HG03565 (cell line): ENCODE results near the gene LAMB3.

Experiments
- ATAC-seq: cut with Tn5 transposase; IDR thresholded peaks from one replicate; pipeline ENCODE4 v1.9.1; 2021; ENCODE audit warnings: mild to moderate bottlenecking, moderate library complexity; ENCODE audit not compliant: unreplicated experiment

The LAMB3 gene

GRCh38 chr1:209662879-209663327 lies 10.7 kb upstream of the LAMB3 start:
- no peak for ATAC-seq

GRCh38 chr1:209661071-209661470 lies 8.8 kb upstream of the LAMB3 start:
- ATAC-seq, result no peak

GRCh38 chr1:209659909-209660308 lies 7.7 kb upstream of the LAMB3 start:
- peak; percentile 83 for ATAC-seq

- ATAC-seq, result no peak
Observed at GRCh38 chr1:209657918-209658317, 5.7 kb upstream of the LAMB3 start.

GRCh38 chr1:209657140-209657879 lies 5.1 kb upstream of the LAMB3 start:
- peak; percentile 27 for ATAC-seq

- no peak for ATAC-seq
Observed at GRCh38 chr1:209655411-209656231, 3.4 kb upstream of the LAMB3 start.

GRCh38 chr1:209653915-209654351 lies 1.7 kb upstream of the LAMB3 start:
- no peak for ATAC-seq

GRCh38 chr1:209652873-209653401 lies 712 bp upstream of the LAMB3 start:
- peak; percentile 31 for ATAC-seq

- peak; percentile 49 for ATAC-seq
Observed at GRCh38 chr1:209651138-209651587, 1.1 kb downstream of the LAMB3 start.

GRCh38 chr1:209650454-209650853 lies 1.8 kb downstream of the LAMB3 start:
- ATAC-seq, result no peak

GRCh38 chr1:209648931-209649776 lies 3.1 kb downstream of the LAMB3 start:
- no peak for ATAC-seq

- ATAC-seq, result no peak
Observed at GRCh38 chr1:209648346-209648745, 3.9 kb downstream of the LAMB3 start.

GRCh38 chr1:209647156-209647555 lies 5.1 kb downstream of the LAMB3 start:
- ATAC-seq, result no peak

- ATAC-seq, result no peak
Observed at GRCh38 chr1:209646558-209646957, 5.7 kb downstream of the LAMB3 start.

GRCh38 chr1:209645574-209646452 lies 6.4 kb downstream of the LAMB3 start:
- ATAC-seq, result no peak

- no peak for ATAC-seq
Observed at GRCh38 chr1:209643285-209644020, 8.8 kb downstream of the LAMB3 start.

GRCh38 chr1:209642816-209643215 lies 9.4 kb downstream of the LAMB3 start:
- ATAC-seq, result no peak

GRCh38 chr1:209641832-209642172 lies 10.4 kb downstream of the LAMB3 start:
- no peak for ATAC-seq

- ATAC-seq, result no peak
Observed at GRCh38 chr1:209635850-209636249, 16.4 kb downstream of the LAMB3 start.
